Testis (tissue), 3 donors: ENCODE measurements around the gene ATG10. TPM values are rescaled to one million over a fixed set of nuclear protein-coding genes. Genes with fewer than 3 reads are reported as not detected.
"Not testable (repeated sequence)": the region's sequence is repeated elsewhere in the genome, so short reads cannot be mapped to it uniquely, and the experiment has no call there.

Experiments used
- DNase-seq: peaks from one replicate; pipeline ENCODE4 v3.0.0-alpha.2; 2019
- H3K27ac ChIP-seq, 2 donors: fragments of 200-600 bp; sonication (generic); one replicate each; pipeline ENCODE4 v1.5.1; 2019
- H3K27me3 ChIP-seq: fragments of 200-600 bp; sonication (generic); one replicate; pipeline ENCODE4 v1.5.1; 2019
- H3K36me3 ChIP-seq: fragments of 200-600 bp; sonication (generic); one replicate; pipeline ENCODE4 v1.5.1; 2017; ENCODE audit warnings: low read depth; ENCODE audit errors: missing control alignments
- H3K4me1 ChIP-seq: fragments of 200-600 bp; sonication (generic); one replicate; pipeline ENCODE4 v1.5.1; 2019
- H3K4me3 ChIP-seq, 2 donors: fragments of 200-600 bp; sonication (generic); one replicate each; pipeline ENCODE4 v1.5.1; 2017 to 2019
- H3K9me3 ChIP-seq: fragments of 200-600 bp; sonication (generic); one replicate; pipeline ENCODE4 v1.5.1; 2017
- POLR2A ChIP-seq: fragments of 450-650 bp; IDR thresholded peaks from one replicate; pipeline ENCODE4 v1.6.1; 2017; ENCODE audit warnings: antibody characterized with exemption, mild to moderate bottlenecking, moderate library complexity
- WGBS, 2 donors: methylation state at CpG; one replicate each; pipeline ENCODE4 v1.1.5; 2018; 5-methylcytosine and 5-hydroxymethylcytosine counted together
- intact Hi-C: fragments of 100-400 bp; cut with DNase I; formaldehyde crosslinking; loops from one replicate; pipeline ENCODE4 v1.15.1; 2023; ENCODE audit warnings: low total_unique reads
- polyA plus RNA-seq: library from polyadenylated mRNA; stranded (reverse); fragments of 350-450 nt; fragmentation: Illumina TruSeq; extraction: RNeasy Lipid Tissue Mini Kit (QIAGEN cat#74804); gene quantifications from one replicate; pipeline ENCODE4 v1.2.3, GENCODE V29; 2014; ENCODE audit warnings: low read depth, low replicate concordance; ENCODE audit not compliant: insufficient read depth
- total RNA-seq, 2 donors: library from RNA; depleted of rRNA; stranded (reverse); fragments of >200 nt; gene quantifications; one replicate each; pipeline ENCODE4 v1.2.3, GENCODE V29; 2016
- TF ChIP-seq, protein P1 (sequence below), 3 experiments: fragments of 450-650 bp in 2 of 3; fragments of 200-600 bp in 1 of 3; sonication (generic) in 1 of 3; IDR thresholded peaks; one replicate each; pipeline ENCODE4 v1.5.1; 2016 to 2019; ENCODE audit warnings: antibody characterized with exemption in 3 of 3, mild to moderate bottlenecking in 2 of 3, moderate library complexity in 1 of 3

The ATG10 gene
- total and polyA plus RNA-seq, 3 donors from 2014 or later = 10.0 to 15.1 (median 14.4) TPM

DNA sequence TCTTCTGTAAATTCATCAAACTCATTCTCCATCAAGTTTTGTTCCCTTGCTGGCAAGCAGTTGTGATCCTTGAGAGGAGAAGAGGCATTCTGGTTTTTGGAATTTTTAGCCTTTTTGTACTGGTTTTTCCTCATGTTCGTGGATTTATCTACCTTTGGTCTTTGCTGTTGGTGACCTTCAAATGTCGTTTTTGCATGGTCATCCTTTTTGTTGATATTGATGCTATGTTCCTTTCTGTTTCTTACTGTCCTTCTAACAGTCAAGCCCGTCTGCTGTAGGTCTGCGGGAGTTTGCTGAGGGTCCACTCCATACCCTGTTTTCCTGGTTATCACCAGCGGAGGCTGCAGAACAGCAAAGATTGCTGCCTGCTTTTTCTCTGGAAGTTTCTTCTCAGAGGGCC, 165.4 kb downstream of the ATG10 start:
- Histone ChIP-seq H3K27me3 (no peaks in the 10 kb centered on the region), H3K27ac (no peak overlapping the region), H3K4me3 (no peak overlapping the region), H3K36me3 (no peaks in the 10 kb centered on the region), H3K9me3 (no peaks in the 10 kb centered on the region), H3K4me1 (no peaks in the 10 kb centered on the region)
- no peak for DNase-seq
- WGBS, 2 donors = 91 to 97% methylated on average over 5 of the region's 5 CpGs
- TF ChIP-seq, protein P1, sequence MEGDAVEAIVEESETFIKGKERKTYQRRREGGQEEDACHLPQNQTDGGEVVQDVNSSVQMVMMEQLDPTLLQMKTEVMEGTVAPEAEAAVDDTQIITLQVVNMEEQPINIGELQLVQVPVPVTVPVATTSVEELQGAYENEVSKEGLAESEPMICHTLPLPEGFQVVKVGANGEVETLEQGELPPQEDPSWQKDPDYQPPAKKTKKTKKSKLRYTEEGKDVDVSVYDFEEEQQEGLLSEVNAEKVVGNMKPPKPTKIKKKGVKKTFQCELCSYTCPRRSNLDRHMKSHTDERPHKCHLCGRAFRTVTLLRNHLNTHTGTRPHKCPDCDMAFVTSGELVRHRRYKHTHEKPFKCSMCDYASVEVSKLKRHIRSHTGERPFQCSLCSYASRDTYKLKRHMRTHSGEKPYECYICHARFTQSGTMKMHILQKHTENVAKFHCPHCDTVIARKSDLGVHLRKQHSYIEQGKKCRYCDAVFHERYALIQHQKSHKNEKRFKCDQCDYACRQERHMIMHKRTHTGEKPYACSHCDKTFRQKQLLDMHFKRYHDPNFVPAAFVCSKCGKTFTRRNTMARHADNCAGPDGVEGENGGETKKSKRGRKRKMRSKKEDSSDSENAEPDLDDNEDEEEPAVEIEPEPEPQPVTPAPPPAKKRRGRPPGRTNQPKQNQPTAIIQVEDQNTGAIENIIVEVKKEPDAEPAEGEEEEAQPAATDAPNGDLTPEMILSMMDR (IDR thresholded peaks at IDR 0.05) = no peak
- intact Hi-C loops = no loop called here

DNA sequence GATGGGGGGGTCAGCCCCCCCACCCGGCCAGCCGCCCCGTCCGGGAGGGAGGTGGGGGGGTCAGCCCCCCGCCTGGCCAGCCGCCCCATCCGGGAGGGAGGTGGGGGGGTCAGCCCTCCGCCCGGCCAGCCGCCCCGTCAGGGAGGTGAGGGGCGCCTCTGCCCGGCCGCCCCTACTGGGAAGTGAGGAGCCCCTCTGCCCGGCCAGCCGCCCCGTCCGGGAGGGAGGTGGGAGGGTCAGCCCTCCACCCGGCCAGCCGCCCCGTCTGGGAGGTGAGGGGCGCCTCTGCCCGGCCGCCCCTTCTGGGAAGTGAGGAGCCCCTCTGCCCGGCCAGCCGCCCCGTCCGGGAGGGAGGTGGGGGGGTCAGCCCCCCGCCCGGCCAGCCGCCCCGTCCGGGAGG, 168.0 kb downstream of the ATG10 start:
- H3K27ac ChIP-seq, H3K36me3 ChIP-seq, intact Hi-C loops, DNase-seq, H3K4me3 ChIP-seq, H3K9me3 ChIP-seq, H3K4me1 ChIP-seq, H3K27me3 ChIP-seq: not testable (repeated sequence)
- WGBS, 2 donors = no CpG with 5 or more reads among the region's 33 CpGs

DNA sequence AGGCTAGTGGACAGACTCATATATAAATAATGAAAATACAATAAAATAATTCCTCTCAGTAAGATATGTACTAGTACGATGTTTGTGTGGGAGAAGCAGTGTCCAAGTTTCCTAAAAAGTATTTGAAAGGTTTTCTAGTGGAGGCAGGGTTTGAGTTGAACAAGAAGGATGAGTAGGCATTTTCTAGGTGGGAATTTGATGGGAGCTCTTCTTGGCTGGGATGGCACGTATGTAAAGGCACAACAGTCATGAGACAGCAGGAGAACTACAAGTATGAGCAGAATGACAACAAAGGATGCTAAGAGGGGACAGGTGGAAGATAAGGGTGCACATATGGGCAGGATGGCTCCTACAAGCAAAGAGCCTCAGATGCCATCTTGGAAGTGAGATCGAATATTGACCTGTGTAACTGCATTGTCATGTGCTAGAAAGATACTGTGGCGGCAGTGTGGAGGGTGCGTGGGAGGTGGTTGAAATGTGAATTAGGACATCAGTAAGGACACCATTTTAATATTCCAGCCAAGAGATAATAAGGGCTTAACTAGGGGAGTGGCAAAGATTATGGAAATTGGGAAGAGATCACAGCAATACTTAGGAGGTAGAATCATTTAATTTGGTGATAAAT, 170.5 kb downstream of the ATG10 start:
- Histone ChIP-seq H3K27ac (no peak overlapping the region), H3K27me3 (no peaks in the 10 kb centered on the region), H3K4me1 (no peaks in the 10 kb centered on the region), H3K4me3 (no peak overlapping the region), H3K36me3 (no peaks in the 10 kb centered on the region), H3K9me3 (no peaks in the 10 kb centered on the region)
- 89 to 92% methylated on average over 5 of the region's 5 CpGs for WGBS, 2 donors
- TF ChIP-seq, protein P1 (IDR thresholded peaks at IDR 0.05) = no peak
- TF ChIP-seq POLR2A = no peak
- no peak for DNase-seq
- intact Hi-C loops = no loop called here

DNA sequence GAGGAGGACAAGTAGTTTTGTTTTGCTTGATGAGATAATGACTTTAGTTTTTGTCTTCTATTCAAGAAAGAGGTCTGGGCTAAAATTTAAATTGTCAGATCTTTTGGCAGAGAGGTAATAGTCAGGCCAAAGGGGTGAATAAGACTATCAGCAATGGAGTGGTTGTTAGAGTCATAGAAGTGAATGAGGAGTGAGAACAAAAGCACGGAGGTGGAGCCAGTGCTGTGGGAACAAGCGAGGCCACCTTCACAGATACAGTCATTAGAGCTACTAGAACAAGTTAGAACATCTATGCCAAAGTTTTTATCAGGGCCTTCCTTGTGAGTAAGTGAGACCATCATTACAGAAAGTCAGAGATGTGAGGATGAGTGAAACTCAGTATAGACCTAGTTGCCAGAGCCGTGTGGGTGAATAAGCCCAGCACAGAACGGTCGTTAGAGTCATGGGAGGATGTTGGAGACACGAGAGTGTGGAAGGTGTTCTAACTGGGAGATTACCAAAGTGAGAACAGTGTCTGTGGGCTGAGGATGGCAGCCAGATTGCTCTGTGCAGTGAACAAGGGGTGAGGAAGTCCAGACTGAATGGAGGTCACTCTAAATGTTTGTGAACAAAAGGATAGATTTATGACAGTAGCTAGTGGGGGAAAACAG, 171.2 kb downstream of the ATG10 start:
- 69 to 72% methylated on average over 6 of the region's 6 CpGs for WGBS, 2 donors
- intact Hi-C loops = no loop called here
- no peak for DNase-seq

DNA sequence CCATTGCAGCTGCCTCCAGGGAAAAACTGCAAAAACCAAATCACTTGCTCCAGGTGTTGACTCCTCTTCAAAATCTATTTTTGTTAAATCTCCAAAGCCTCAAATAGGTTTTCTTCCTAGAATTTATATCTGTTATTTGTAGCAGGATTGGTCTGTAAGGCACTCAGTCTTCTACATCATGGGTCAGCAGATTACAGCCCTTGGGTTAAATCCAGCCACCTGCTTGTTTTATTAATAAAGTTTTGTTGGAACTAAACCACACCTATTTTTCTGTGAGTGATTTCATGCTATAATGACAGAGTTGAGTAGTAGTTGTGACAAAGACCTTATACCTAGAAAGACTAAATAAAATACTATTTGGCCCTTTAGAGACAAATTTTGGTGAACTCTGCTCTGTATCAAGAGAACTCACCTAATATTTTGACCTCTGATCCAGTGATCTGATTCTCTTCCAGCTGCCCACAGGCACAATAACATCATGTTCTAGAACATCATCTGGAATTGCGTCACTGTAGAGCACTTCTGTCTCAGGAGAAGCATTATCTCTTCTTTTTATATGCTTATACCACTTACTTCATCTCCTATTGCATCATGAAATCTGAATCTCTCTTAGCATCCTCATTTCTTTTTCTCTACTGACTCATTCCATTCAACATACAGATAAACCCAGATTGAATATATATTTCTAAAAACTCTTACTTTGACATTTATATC, 176.2 kb downstream of the ATG10 start:
- Histone ChIP-seq H3K27me3 (no peaks in the 10 kb centered on the region), H3K9me3 (no peaks in the 10 kb centered on the region), H3K27ac (no peak overlapping the region), H3K4me1 (no peaks in the 10 kb centered on the region), H3K36me3 (no peaks in the 10 kb centered on the region), H3K4me3 (no peak overlapping the region)
- no peak for TF ChIP-seq POLR2A
- TF ChIP-seq, protein P1 (IDR thresholded peaks at IDR 0.05) = no peak
- intact Hi-C loops = no loop called here
- no peak for DNase-seq
- 79 to 93% methylated on average over 1 of the region's 1 CpG for WGBS, 2 donors

More for the DNA sequence above, 171.2 kb downstream of the ATG10 start:
- TF ChIP-seq POLR2A = no peak
- no peaks in the 10 kb centered on the region for H3K4me1 ChIP-seq
- H3K27ac ChIP-seq = no peak overlapping the region
- no peaks in the 10 kb centered on the region for H3K27me3 ChIP-seq
- H3K36me3 ChIP-seq = no peaks in the 10 kb centered on the region
- H3K4me3 ChIP-seq = no peak overlapping the region
- no peaks in the 10 kb centered on the region for H3K9me3 ChIP-seq
